SK-N-SH (cell line): ENCODE data around the gene RPS6KL1.

Experiments used
- CTCF ChIP-seq: fragments of 200-600 bp; sonication (generic); IDR thresholded peaks from 2 replicates; pipeline ENCODE4 v1.6.1; 2017; ENCODE audit warnings: antibody characterized with exemption, mild to moderate bottlenecking, moderate library complexity
- EZH2phosphoT487 ChIP-seq: fragments of 200-600 bp; sonication (generic); IDR thresholded peaks from 2 replicates; pipeline ENCODE4 v1.6.1; 2017; ENCODE audit warnings: low read depth, mixed run types, mild to moderate bottlenecking, antibody characterized with exemption, moderate library complexity, borderline replicate concordance
- FOXJ3 ChIP-seq: sonication (generic); formaldehyde crosslinking; IDR thresholded peaks from 2 replicates; pipeline ENCODE4 v1.5.1; 2020; ENCODE audit warnings: mild to moderate bottlenecking, missing genetic modification reagents
- GABPA ChIP-seq: IDR thresholded peaks from 2 replicates; pipeline ENCODE4 v1.4.0; 2012; ENCODE audit warnings: low read depth, mild to moderate bottlenecking
- MXI1 ChIP-seq: IDR thresholded peaks from 2 replicates; pipeline ENCODE4 v1.6.1; 2012; ENCODE audit warnings: mild to moderate bottlenecking, low read depth, low read length, improper control_type of control experiment
- NRF1 ChIP-seq: IDR thresholded peaks from 2 replicates; pipeline ENCODE4 v1.6.1; 2012; ENCODE audit warnings: low read depth, mild to moderate bottlenecking, low read length
- POLR2AphosphoS5 ChIP-seq: IDR thresholded peaks from 2 replicates; pipeline ENCODE4 v1.6.1; 2012; ENCODE audit warnings: low read depth, low read length
- RAD21 ChIP-seq: IDR thresholded peaks from 2 replicates; pipeline ENCODE4 v1.6.1; 2012; ENCODE audit warnings: mild to moderate bottlenecking, low read length
- RCOR1 ChIP-seq: fragments of 150-350 bp; IDR thresholded peaks from 2 replicates; pipeline ENCODE4 v1.6.1; 2017; ENCODE audit warnings: antibody characterized with exemption, low read length
- REST ChIP-seq: IDR thresholded peaks from 2 replicates; pipeline ENCODE4 v1.6.1; 2012; ENCODE audit warnings: mild to moderate bottlenecking, low read depth, low read length, moderate library complexity
- RFX5 ChIP-seq: IDR thresholded peaks from 2 replicates; pipeline ENCODE4 v1.6.1; 2012; ENCODE audit warnings: mild to moderate bottlenecking, improper control_type of control experiment, low read length
- TAF1 ChIP-seq: IDR thresholded peaks from 2 replicates; pipeline ENCODE4 v1.6.1; 2012; ENCODE audit warnings: low read depth, mild to moderate bottlenecking, low read length, moderate library complexity, borderline replicate concordance
- TCF12 ChIP-seq: IDR thresholded peaks from 2 replicates; pipeline ENCODE4 v1.4.0; 2012
- USF1 ChIP-seq: IDR thresholded peaks from 2 replicates; pipeline ENCODE4 v1.4.0; 2012; ENCODE audit warnings: low read depth, borderline replicate concordance

DNA sequence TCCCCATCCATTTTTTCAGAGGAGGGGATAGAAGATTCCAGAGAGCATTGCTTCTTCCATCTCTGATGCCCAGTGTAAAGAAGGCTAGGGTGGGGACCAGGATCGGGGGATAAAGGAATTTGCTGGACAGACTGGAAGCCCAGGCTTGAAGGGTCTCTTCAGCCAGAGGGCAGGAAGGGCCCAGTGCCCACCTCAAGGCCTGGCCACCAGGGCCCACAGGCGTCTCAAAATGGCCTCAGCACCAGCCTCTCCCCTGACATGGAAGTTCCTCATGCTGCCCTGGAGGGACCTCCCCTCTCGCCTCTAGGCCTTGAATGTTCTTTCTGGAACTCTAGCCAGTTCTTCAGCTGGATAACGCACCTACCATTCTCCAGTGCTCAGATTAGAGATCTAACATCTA lies 2.8 kb downstream of the RPS6KL1 start:
- no peak for TF ChIP-seq CTCF
- TF ChIP-seq RAD21: no peak
- TF ChIP-seq POLR2AphosphoS5: no peak
- no peak for TF ChIP-seq TAF1
- no peak for TF ChIP-seq USF1
- no peak for TF ChIP-seq REST
- no peak for TF ChIP-seq RCOR1
- TF ChIP-seq TCF12: no peak
- no peak for TF ChIP-seq FOXJ3 (CRISPR knock-in tag)
- no peak for TF ChIP-seq NRF1
- TF ChIP-seq EZH2phosphoT487: no peak
- no peak for TF ChIP-seq GABPA
- TF ChIP-seq RFX5: no peak
- no peak for TF ChIP-seq MXI1
